Measurements from ENCODE around the gene TRIM46.
"Not testable (repeated sequence)": the region's sequence is repeated elsewhere in the genome, so short reads cannot be mapped to it uniquely, and the experiment has no call there.

Gene TRIM46

DNA sequence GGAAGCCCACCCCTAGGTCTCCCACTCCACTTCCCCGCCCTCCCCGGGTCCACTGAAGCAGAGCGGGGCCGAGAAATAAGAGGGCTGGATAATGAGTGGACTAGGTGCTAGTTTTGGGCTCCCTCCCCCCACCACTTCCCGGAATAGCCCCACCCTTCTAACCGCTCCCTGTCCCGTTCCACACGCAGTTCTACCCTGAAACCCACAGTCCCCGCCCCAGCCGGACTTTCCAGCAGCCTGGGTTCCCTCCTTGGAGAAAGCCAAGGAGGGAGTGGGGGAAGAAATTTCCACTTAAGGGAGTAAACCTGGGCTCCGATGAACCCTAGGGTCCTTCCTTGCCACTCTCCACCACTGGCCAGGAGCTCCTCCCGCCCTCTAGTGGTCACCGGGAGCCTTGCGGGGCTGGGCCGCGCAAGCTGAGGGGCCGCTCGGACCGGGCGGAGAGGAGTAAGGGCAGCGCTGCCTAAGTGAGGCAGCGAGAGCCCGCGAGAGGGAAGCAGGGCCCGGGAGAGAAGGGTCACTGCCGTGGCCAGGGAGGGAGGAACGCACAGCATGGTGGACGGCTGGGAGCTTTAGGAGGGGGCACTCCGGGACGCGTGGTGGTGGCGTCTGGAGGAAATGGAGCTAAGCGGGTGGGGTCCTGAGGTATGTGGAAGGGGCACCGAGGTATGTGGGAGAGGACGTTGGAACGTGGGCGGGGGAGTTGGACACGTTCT, 19.8 kb downstream of the TRIM46 start:
- Histone ChIP-seq H3K36me3 (ENCODE audit: insufficient read depth, low read length) (peaks cover 7% of the 10 kb centered on the region), H3K4me2 (ENCODE audit: low read length) (peak overlapping the region; percentile 96), H3K27me3 (ENCODE audit: control insufficient read depth, insufficient read depth, low read length) (no peaks in the 10 kb centered on the region), H3K4me3 (ENCODE audit: low read length) (peak overlapping the region; percentile 77), H3K9ac (ENCODE audit: low read depth, low read length) (peak overlapping the region; percentile 88), H3K9me3 (replicated peaks; ENCODE audit: low read length) (no peaks in the 10 kb centered on the region), H3K4me1 (ENCODE audit: control insufficient read depth, insufficient read depth, low read length) (peaks cover 28% of the 10 kb centered on the region)

DNA sequence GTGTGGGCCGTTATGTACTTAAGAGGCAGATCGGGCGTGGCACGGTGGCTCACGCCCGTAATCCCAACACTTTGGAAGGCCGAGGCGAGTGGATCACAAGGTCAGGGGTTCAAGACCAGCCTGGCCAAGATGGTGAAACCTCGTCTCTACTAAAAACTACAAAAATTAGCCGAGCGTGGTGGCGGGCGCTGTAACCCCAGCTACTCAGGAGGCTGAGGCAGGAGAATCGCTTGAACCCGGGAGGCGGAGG, 20.3 kb downstream of the TRIM46 start:
- H3K9me3 ChIP-seq (replicated peaks; ENCODE audit: low read length); H3K36me3 ChIP-seq (ENCODE audit: insufficient read depth, low read length); H3K27me3 ChIP-seq (ENCODE audit: control insufficient read depth, insufficient read depth, low read length): not testable (repeated sequence)
- H3K9ac ChIP-seq (ENCODE audit: low read depth, low read length) = peak overlapping the region; percentile 88
- peaks cover 28% of the 10 kb centered on the region for H3K4me1 ChIP-seq (ENCODE audit: control insufficient read depth, insufficient read depth, low read length)
- H3K4me3 ChIP-seq (ENCODE audit: low read length) = peak overlapping the region; percentile 77
- H3K4me2 ChIP-seq (ENCODE audit: low read length) = peak overlapping the region; percentile 96

DNA sequence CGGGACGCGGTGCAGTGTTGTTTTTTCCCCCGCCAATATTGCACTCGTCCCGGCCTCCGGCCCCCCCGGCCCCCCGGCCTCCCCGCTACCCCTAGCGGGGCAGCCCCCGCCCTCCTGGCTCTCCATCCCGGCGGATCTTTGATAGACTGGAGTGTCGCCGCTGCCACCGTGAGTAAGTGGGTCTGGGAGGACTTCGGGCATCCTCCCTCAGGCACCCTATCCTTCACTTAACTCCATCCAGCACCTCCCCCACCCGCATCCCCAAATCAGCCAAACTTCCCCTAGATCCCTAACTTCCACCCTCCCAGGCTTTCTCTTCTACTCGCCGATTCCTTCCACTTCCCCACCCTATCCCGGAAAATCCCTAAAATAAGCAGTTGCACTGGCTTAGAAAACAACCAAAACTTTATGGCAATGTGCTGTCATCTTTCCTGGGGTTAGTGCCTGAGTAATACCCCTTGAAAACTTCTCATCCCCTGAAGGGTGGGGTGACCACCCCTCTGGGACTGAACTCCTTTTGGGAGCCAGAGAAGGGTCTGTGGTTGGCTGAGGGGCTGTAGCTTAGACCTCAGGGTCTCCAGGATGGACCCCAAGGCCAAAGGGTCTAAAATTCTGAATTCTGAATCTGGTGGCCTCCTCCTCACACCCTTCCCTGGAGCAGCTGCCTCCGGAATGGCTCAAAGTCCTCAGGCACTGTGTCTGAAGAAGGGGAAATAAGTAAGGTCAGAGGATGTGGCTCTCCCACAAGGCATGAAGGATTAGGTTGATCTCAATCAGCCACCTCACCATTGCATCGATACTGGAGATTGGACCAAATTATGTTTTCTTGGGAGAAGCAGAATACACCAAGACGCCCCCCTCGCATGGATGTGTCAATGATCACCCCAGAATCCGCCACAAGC, 21.8 kb downstream of the TRIM46 start:
- Histone ChIP-seq H3K27me3 (ENCODE audit: control insufficient read depth, insufficient read depth, low read length) (no peaks in the 10 kb centered on the region), H3K9ac (ENCODE audit: low read depth, low read length) (peak overlapping the region; percentile 88), H3K4me3 (ENCODE audit: low read length) (peak overlapping the region; percentile 77), H3K36me3 (ENCODE audit: insufficient read depth, low read length) (peaks cover 9% of the 10 kb centered on the region), H3K4me1 (ENCODE audit: control insufficient read depth, insufficient read depth, low read length) (peaks cover 28% of the 10 kb centered on the region), H3K9me3 (replicated peaks; ENCODE audit: low read length) (no peaks in the 10 kb centered on the region), H3K4me2 (ENCODE audit: low read length) (peak overlapping the region; percentile 96)

DNA sequence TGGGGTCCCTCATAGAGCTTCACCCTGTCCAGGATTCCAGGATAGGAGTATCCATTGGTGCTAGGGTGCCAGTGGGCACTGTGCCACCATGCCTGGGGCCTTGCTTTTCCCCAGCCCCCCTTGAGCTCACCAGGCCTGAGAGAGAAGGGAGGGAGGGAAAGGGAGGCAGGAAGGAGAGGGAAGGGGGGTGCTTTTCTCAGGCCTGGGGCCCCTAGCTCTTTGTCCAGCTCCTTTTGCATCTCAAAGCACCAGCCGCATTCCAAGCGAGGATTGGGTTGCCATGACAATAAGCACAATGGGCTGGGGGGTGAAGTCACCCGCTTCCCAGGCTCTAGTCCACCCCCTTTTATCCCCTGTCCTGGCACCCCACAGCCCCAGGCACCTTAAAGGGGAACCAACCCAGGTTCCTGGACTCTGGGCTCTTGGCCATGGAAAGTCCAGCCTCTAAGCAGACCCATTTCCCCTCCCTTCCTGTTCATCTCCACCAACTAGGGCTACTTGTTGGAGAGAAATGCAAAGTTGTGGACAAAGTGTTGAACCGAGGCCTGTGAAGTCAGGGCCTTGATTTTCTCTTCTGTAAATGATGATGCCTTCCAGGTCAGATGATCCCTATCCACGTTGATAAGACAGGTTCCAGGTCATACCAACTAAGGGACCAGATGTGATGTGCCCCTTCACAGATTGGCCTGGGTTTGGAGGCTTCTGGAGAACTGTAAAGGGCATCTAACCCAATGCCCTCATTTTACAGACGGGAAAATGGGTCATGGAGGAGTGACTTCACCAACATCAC, 22.6 kb downstream of the TRIM46 start:
- Histone ChIP-seq H3K4me2 (ENCODE audit: low read length) (peak overlapping the region; percentile 96), H3K9me3 (replicated peaks; ENCODE audit: low read length) (no peaks in the 10 kb centered on the region), H3K4me1 (ENCODE audit: control insufficient read depth, insufficient read depth, low read length) (peaks cover 28% of the 10 kb centered on the region), H3K27me3 (ENCODE audit: control insufficient read depth, insufficient read depth, low read length) (no peaks in the 10 kb centered on the region), H3K9ac (ENCODE audit: low read depth, low read length) (no peak overlapping the region), H3K36me3 (ENCODE audit: insufficient read depth, low read length) (peaks cover 9% of the 10 kb centered on the region), H3K4me3 (ENCODE audit: low read length) (peak overlapping the region; percentile 77)

DNA sequence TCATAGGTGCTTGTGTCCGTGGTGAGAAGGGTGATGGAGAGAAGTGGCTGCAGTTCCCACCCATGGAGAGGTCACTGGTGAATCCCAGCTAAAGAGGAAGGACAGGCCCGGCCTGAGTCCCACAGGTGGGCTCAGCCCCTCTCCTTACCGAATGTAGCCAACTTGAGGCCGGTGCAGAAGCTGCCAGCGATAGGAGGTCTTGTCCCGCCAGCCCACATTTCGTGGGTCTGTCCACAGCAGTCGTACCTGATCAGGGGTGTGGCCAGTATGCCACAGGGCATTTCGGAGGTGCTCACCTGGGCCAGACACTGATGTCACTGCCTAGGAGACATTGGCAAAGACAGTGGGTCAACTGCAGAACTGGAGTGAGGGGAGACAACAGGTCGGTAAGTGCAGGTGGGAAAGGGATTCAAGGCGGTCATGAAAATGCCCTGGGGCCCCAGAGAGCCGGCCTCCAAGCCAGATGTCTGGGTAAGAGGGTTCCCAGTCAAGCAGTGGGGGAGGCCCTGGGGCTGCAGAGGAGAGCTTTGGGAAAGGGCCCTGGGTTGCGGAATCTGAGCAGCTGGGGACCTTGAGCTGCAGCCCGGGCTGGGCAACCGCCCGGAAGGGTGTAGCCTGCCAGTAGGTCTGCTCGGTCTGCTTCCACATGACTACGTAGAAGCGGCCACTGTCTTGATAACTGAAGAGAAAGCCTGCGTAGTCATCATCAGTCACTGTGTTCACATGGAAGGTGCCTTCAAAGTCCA, 23.4 kb downstream of the TRIM46 start:
- Histone ChIP-seq H3K4me2 (ENCODE audit: low read length) (no peak overlapping the region), H3K9me3 (replicated peaks; ENCODE audit: low read length) (no peaks in the 10 kb centered on the region), H3K36me3 (ENCODE audit: insufficient read depth, low read length) (peaks cover 12% of the 10 kb centered on the region), H3K4me1 (ENCODE audit: control insufficient read depth, insufficient read depth, low read length) (peaks cover 28% of the 10 kb centered on the region), H3K4me3 (ENCODE audit: low read length) (no peak overlapping the region), H3K27me3 (ENCODE audit: control insufficient read depth, insufficient read depth, low read length) (no peaks in the 10 kb centered on the region), H3K9ac (ENCODE audit: low read depth, low read length) (no peak overlapping the region)

DNA sequence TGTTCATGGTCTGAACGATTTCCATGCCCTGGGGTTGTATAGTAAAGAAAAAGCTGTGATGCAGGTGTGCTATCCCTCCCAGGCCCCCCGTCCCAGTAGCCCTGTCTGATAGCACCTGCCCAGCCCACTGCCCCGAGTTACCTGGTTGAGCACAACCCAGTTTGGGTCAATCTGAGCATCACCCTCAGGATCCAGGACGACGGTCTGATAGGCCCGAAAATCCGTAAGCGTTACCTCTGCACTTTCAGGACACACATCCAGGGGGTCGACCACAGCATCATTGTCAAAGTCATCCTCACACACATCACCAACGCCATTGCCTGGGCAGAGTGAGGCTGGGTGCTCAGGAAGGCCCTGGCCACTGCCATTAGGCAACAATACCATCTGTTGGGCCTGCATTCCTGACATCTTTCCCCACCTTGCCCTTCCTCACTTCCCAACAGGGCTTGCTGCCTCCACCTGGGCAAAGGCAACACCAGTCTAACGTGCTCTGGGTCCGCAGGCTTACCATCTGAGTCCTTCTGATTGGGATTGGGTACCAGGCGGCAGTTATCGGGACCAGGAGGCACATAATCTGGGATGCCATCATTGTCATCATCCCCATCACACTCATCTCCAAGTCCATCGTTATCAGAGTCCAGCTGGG, 24.4 kb downstream of the TRIM46 start:
- Histone ChIP-seq H3K36me3 (ENCODE audit: insufficient read depth, low read length) (peaks cover 12% of the 10 kb centered on the region), H3K9ac (ENCODE audit: low read depth, low read length) (no peak overlapping the region), H3K4me3 (ENCODE audit: low read length) (no peak overlapping the region)

DNA sequence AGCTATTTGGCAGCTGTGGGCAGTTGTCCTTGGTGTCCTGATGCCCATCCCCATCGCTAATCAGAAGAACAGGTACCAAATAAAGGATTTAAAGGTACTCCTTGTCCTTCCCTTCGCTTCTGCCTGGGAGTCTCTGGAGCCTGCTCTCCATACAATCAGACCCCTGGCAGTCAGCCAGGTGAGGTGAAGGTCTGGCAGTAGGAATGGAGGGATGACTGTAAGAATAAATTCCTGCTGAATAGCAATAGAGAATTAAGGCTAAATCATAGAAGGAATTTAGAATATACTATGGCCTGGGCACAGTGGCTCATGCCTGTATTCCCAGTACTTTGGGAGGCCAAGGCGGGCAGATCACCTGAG, 24.9 kb downstream of the TRIM46 start:
- Histone ChIP-seq H3K4me2 (ENCODE audit: low read length) (no peak overlapping the region), H3K36me3 (ENCODE audit: insufficient read depth, low read length) (peaks cover 12% of the 10 kb centered on the region), H3K4me3 (ENCODE audit: low read length) (no peak overlapping the region), H3K4me1 (ENCODE audit: control insufficient read depth, insufficient read depth, low read length) (peaks cover 21% of the 10 kb centered on the region), H3K9ac (ENCODE audit: low read depth, low read length) (no peak overlapping the region), H3K27me3 (ENCODE audit: control insufficient read depth, insufficient read depth, low read length) (no peaks in the 10 kb centered on the region), H3K9me3 (replicated peaks; ENCODE audit: low read length) (no peaks in the 10 kb centered on the region)

More for the DNA sequence above, 24.4 kb downstream of the TRIM46 start:
- peaks cover 26% of the 10 kb centered on the region for H3K4me1 ChIP-seq (ENCODE audit: control insufficient read depth, insufficient read depth, low read length)
- no peak overlapping the region for H3K4me2 ChIP-seq (ENCODE audit: low read length)
- no peaks in the 10 kb centered on the region for H3K27me3 ChIP-seq (ENCODE audit: control insufficient read depth, insufficient read depth, low read length)
- H3K9me3 ChIP-seq (replicated peaks; ENCODE audit: low read length) = no peaks in the 10 kb centered on the region

DNA sequence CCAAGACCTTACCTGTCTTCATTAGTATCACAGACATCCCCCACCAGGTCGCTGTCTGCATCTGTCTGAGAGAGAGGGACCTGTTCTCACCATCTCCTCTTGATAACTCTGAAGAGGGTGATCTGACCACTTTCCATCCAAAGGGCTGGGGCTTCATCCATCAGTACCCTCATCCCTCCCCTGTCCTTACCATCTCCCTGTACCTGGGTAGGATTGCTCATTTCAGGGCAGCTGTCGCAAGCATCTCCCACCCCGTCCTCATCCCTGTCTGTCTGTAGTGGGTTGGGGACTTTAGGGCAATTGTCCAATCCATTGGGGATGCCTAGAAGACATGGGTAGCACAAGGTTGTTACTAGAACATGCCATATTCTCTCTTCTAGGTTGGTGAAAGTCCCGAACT, 26.1 kb downstream of the TRIM46 start:
- H3K36me3 ChIP-seq (ENCODE audit: insufficient read depth, low read length) = peaks cover 12% of the 10 kb centered on the region
- H3K9ac ChIP-seq (ENCODE audit: low read depth, low read length) = no peak overlapping the region
- H3K9me3 ChIP-seq (replicated peaks; ENCODE audit: low read length) = no peaks in the 10 kb centered on the region
- no peaks in the 10 kb centered on the region for H3K27me3 ChIP-seq (ENCODE audit: control insufficient read depth, insufficient read depth, low read length)
- H3K4me1 ChIP-seq (ENCODE audit: control insufficient read depth, insufficient read depth, low read length) = peaks cover 10% of the 10 kb centered on the region
- no peak overlapping the region for H3K4me2 ChIP-seq (ENCODE audit: low read length)
- no peak overlapping the region for H3K4me3 ChIP-seq (ENCODE audit: low read length)

DNA sequence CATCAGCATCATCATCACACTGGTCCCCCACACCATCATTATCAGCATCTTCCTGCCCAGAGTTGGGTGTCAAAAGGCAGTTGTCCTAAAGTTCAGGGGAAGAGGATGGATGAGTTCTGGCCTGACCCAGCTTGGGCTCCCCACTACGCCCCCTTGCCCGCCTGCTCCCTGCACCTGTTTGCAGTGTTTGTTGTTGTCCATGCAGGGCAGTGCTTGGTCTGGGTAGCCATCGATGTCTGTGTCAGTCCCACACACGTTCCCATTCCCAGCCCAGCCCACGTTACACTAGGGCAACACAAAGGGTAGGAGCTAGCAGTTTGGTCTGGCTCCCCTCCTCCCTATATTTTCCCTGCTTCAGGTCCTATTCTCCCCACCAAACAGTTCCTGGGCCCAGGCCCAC, 27.3 kb downstream of the TRIM46 start:
- Histone ChIP-seq H3K9ac (ENCODE audit: low read depth, low read length) (no peak overlapping the region), H3K9me3 (replicated peaks; ENCODE audit: low read length) (no peaks in the 10 kb centered on the region), H3K4me3 (ENCODE audit: low read length) (no peak overlapping the region), H3K36me3 (ENCODE audit: insufficient read depth, low read length) (peaks cover 12% of the 10 kb centered on the region), H3K4me1 (ENCODE audit: control insufficient read depth, insufficient read depth, low read length) (peaks cover 3% of the 10 kb centered on the region), H3K4me2 (ENCODE audit: low read length) (no peak overlapping the region), H3K27me3 (ENCODE audit: control insufficient read depth, insufficient read depth, low read length) (no peaks in the 10 kb centered on the region)

DNA sequence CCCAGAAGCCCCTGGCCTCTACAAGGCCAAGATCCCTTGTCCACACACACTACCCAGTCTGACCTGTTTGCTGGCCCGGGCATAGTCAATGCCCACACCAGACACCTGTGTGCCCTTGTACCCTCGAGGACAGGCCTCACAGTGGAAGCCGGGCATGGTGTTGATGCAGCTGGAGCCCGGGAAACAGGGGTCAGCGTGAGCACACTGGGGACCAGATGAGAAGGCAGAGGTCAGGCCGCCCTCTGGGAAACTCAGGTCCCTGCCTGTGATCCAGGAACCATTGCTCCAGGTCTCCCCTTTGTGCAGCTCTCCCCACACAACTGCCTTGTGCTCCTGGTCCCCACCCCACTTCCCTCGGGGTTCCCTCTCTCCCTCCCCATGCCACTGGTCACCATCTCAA, 28.5 kb downstream of the TRIM46 start:
- H3K4me2 ChIP-seq (ENCODE audit: low read length) = no peak overlapping the region
- no peak overlapping the region for H3K9ac ChIP-seq (ENCODE audit: low read depth, low read length)
- H3K36me3 ChIP-seq (ENCODE audit: insufficient read depth, low read length) = peaks cover 12% of the 10 kb centered on the region
- H3K4me3 ChIP-seq (ENCODE audit: low read length) = no peak overlapping the region
- H3K4me1 ChIP-seq (ENCODE audit: control insufficient read depth, insufficient read depth, low read length) = peaks cover 3% of the 10 kb centered on the region
- H3K9me3 ChIP-seq (replicated peaks; ENCODE audit: low read length) = no peaks in the 10 kb centered on the region
- H3K27me3 ChIP-seq (ENCODE audit: control insufficient read depth, insufficient read depth, low read length) = no peaks in the 10 kb centered on the region
